Thyroid gland (tissue), 4 donors: Measurements from ENCODE around the gene CTDSP1.

ENCODE experiments used
- POLR2A ChIP-seq, 2 donors: fragments of 450-650 bp; IDR thresholded peaks; one replicate each; pipeline ENCODE4 v1.6.1; 2017; ENCODE audit warnings: antibody characterized with exemption in 2 of 2, mild to moderate bottlenecking in 2 of 2, moderate library complexity in 1 of 2
- TF ChIP-seq, protein P1 (sequence below), 6 experiments: fragments of 200-600 bp in 3 of 6; fragments of 450-650 bp in 3 of 6; sonication (generic) in 3 of 6; IDR thresholded peaks; one replicate each; pipeline ENCODE4 v1.5.1; 2016 to 2019; ENCODE audit warnings: antibody characterized with exemption in 6 of 6, mild to moderate bottlenecking in 2 of 6, inconsistent platforms in 1 of 6, moderate library complexity in 1 of 6

DNA sequence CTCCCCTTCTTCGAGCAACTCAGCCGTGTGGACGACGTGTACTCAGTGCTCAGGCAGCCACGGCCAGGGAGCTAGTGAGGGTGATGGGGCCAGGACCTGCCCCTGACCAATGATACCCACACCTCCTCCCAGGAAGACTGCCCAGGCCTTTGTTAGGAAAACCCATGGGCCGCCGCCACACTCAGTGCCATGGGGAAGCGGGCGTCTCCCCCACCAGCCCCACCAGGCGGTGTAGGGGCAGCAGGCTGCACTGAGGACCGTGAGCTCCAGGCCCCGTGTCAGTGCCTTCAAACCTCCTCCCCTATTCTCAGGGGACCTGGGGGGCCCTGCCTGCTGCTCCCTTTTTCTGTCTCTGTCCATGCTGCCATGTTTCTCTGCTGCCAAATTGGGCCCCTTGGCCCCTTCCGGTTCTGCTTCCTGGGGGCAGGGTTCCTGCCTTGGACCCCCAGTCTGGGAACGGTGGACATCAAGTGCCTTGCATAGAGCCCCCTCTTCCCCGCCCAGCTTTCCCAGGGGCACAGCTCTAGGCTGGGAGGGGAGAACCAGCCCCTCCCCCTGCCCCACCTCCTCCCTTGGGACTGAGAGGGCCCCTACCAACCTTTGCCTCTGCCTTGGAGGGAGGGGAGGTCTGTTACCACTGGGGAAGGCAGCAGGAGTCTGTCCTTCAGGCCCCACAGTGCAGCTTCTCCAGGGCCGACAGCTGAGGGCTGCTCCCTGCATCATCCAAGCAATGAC is 4.8 kb downstream of the CTDSP1 start:
- TF ChIP-seq, protein P1, sequence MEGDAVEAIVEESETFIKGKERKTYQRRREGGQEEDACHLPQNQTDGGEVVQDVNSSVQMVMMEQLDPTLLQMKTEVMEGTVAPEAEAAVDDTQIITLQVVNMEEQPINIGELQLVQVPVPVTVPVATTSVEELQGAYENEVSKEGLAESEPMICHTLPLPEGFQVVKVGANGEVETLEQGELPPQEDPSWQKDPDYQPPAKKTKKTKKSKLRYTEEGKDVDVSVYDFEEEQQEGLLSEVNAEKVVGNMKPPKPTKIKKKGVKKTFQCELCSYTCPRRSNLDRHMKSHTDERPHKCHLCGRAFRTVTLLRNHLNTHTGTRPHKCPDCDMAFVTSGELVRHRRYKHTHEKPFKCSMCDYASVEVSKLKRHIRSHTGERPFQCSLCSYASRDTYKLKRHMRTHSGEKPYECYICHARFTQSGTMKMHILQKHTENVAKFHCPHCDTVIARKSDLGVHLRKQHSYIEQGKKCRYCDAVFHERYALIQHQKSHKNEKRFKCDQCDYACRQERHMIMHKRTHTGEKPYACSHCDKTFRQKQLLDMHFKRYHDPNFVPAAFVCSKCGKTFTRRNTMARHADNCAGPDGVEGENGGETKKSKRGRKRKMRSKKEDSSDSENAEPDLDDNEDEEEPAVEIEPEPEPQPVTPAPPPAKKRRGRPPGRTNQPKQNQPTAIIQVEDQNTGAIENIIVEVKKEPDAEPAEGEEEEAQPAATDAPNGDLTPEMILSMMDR (IDR thresholded peaks at IDR 0.05), result no peak
- TF ChIP-seq POLR2A (IDR thresholded peaks at IDR 0.05), result no peak
